ENCODE measurements around the gene MBD4.

DNA sequence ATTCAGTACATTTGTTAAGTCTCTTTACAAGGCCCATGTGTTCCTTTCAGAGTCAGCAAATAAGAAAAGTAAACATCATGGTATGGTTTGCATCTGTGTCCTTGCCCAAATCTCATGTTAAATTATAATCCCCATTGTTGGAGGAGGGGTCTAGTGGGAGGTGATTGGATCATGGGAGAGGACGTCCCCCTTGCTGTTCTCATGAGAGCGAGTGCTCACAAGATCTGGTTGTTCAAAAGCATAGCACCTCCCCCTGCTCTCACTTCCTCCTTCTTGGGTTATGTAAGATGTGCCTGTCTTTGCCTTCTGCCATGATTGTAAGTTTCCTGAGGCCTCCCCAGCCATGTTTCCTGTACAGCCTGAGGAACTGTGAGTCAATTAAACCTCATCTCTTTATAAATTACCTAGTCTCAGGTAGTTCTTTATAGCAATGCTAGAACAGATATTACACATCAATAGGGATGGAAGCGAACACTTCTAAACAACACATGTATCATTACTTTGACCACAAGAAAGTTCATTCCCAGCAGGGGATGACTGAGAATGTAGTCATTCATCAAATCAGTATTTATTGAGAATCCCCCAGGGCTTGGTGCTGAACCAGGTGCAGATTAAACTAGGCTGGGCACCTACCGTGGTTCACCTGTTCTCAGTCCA lies 15.4 kb downstream of the MBD4 start:
- no peak for TF ChIP-seq CTCF (conservative IDR thresholded peaks at IDR 0.05; ENCODE audit: low read depth, low read length)
- no peak for TF ChIP-seq RAD21 (IDR thresholded peaks at IDR 0.05; ENCODE audit: low read length)
- no peak for TF ChIP-seq POLR2A (IDR thresholded peaks at IDR 0.05; ENCODE audit: low read depth, low read length)
- no peak for TF ChIP-seq FOS (IDR thresholded peaks at IDR 0.05; ENCODE audit: low read depth, low read length)
- TF ChIP-seq CEBPB (IDR thresholded peaks at IDR 0.05; ENCODE audit: low read depth, low read length), result no peak
- no peak for TF ChIP-seq MAFK (IDR thresholded peaks at IDR 0.05; ENCODE audit: low read depth, low read length)
- TF ChIP-seq USF2 (IDR thresholded peaks at IDR 0.05; ENCODE audit: low read depth, low read length), result no peak
- TF ChIP-seq RFX5 (IDR thresholded peaks at IDR 0.05; ENCODE audit: low read depth, low read length), result no peak
- no peak for TF ChIP-seq BHLHE40 (IDR thresholded peaks at IDR 0.05; ENCODE audit: low read depth, low read length)
- TF ChIP-seq CHD1 (IDR thresholded peaks at IDR 0.05; ENCODE audit: low read depth, low read length), result no peak
- no peak for TF ChIP-seq RCOR1 (IDR thresholded peaks at IDR 0.05; ENCODE audit: insufficient replicate concordance, low read length)
- TF ChIP-seq MXI1 (IDR thresholded peaks at IDR 0.05; ENCODE audit: borderline replicate concordance, low read depth, low read length), result no peak
- no peak for TF ChIP-seq MAZ (IDR thresholded peaks at IDR 0.05; ENCODE audit: borderline replicate concordance, low read depth, low read length)

Data from IMR-90 (cell line).